ENCODE measurements around the gene PTGR3.

PTGR3 gene

DNA sequence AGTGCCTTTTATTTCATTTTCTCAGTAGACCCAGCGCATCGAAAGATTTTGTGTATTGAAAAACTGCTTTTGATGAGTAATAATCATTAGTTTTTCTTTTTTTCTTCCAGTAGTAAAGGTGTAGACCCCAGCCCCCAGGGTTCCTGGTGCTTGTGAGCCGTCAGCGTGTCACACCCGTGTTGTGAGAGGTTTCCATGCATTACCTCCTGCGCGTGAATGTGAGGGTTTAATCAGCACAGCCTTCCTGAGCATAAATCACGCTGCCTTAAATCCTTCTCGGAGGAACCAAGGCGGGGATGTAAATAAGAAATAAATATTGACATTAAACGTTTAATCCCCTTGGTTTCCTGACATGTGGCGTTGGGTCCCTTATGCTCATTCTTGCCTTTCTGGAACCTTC is 26.0 kb upstream of the PTGR3 start:
- no peak for DNase-seq

DNA sequence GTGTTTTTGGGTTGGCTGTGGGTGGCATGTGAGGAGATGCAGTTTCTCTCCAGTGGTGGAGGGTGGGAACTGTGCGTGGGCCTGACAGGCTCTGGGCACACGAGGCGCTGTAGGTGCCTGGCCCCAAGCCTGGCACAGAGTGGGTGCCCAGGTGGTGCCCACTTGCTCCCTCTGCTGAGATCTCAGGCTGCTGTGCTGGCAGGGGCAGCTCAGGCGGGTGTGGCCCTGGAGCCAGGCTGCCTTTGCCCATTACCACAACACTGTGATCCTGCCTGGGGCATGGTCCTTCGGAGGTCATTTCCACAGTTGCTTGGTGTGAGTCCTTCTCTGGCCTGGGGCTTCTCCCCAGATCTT is 22.1 kb upstream of the PTGR3 start:
- DNase-seq = no peak

DNA sequence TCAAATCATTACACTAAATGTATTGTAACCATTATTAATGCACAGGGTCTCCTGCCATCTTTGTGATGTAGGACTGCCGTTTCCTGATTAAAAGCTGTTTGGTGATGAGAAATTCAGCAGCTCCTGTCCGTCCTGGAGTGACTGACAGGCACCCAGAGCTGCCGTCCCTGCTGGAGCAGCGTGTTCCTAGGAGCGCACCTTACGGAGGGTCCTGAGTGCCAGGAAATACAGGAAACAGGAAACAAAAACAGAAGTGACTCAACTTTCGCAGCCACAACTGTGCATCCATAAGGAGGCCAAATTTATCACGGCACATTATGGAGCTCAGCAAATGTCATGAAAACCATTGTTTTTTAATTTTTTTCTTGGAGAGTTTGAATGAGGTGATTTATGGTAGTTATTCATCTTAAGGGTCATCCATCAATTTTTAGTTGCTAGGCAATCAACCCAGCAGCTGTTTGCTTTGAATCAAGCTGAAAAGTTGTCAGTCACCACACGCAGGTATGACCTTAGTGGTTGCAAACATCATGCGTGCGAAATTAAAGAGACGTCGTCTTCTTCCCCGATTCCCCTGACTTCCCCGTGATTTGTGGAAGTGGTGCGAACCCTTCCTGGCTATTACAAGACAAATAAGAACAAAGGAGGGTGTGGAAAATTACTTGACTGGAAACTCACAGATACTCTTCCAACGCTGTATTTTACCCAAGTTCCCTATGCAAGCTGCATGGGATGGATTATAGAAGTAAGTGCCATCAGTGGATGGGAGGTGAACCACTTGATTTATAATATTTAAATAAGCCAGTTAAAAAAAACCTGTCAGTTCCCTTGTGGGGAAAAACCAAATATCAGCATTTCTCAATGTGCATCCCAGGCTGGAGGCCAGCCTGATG is 21.5 kb upstream of the PTGR3 start:
- no peak for DNase-seq

DNA sequence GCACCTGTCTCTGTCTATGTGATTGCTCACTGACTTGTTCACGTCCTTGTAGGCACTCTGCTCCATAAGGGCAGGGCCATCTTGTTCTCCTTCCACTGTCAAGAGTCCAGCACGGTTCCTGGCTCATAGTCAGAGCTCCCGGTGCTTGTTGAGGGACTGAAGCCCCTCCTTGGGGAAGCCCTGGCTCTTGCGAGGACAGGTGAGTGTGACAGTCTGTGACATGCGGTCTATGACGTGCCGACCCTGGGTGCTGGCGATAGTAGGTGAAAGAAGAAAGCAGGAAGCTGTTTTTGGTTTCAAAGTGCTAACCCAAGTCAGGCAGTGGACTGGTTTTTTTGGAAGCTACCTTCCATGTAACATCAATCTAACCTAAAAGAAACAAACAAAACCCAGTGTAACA is 20.5 kb upstream of the PTGR3 start:
- DNase-seq = no peak

DNA sequence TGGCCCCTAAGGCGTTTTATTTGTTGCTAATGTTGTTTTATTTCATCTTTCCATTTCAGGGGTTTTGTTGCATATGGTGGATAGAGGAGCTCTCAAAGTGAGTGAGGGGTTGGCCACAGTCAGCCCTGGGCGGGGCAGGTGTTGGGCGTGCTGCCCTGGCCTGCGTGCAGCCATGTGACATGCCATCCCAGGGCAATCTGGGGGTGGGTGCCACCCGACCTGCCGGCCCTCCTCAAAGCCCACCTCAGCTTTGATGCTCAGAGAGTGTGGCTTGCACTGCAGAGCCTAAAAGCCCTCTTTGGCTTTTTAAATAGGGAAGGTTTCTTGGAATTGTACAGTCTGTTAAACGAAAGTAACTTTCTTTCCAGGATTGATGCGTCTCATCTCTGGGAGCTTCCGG is 20.0 kb upstream of the PTGR3 start:
- no peak for DNase-seq

DNA sequence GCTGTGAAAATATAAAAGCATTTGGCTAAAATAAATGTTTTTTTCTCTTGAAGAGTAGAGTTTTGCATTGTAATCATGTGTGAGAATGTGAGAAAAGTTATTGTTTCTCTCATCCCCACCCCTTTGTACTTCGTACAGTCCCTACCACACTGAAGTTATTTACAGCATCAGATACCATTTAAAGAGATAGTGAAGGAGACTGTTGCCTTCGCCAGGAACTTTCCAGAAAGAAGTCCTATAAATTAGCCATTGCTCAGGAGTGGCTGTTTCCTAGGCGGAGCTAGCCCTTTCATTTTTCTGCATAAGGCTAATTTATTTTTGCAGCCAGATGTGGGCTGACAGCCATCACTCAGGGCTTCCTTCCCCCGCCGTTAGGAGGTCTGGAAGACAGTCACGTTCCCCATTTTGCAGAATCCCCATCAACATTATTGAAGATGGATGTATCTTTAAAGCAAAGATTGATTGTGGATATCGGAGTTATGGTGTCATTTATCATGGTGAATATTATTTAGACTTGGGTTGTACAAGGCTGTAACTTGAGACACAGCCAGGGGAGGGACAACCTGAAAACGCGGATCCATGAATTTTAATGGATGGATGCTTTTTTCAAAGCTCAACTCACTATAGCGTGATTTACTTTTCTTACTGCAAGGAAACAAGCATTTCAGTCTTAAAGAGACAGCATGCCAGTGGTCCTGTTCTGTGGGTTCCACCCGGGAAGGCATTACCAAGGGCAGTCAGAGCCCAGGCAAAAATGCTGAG is 18.8 kb upstream of the PTGR3 start:
- DNase-seq = no peak

DNA sequence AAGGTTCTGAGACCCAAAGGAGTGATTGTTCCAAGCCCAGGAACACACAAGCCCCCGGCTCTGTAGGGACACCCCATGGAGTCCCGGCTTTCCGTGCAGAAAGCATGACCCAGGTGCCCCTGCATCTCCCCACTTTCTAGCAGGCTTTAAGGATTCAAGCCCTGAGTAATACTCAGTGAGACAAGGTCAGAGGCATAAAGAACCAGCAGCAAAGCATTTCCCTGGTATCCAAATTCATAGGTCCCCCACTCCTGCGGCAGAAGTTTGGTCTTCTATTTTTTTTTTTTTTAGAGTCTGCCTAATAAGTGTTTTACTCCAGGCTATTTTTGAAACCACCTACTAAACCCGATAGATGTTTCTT is 18.0 kb upstream of the PTGR3 start:
- no peak for DNase-seq

DNA sequence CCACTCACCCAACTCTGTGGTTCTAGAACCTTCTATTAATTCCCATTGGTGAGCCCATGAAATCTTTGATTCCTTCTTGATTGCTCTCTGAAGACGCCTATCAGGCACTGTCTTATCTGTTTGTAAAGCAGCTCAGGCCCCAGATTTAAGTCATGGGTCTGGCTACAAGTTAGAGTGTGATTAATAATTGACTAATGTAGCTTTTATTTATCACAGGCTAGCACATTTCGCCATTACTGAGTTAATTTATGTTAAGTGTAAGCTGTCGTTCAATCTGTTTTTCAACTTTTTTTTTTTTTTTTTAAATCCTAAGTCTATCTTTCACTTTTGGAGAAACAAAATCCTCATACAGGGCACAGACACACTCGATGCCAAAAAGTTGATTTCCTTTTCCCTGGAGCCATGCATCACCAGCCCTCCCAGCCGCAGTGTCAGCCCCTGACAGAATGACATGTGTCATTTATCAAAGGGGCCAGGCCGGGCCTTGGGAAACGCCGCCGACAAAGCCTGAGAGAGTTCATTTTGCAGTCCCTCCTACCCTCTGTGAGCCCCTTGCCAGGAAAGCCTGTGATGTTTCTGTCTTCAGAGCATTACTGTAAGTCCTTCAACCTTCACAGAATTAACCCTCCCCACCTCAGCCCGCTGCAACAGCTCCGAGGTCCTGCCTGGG is 17.5 kb upstream of the PTGR3 start:
- DNase-seq = peak; percentile 43

DNA sequence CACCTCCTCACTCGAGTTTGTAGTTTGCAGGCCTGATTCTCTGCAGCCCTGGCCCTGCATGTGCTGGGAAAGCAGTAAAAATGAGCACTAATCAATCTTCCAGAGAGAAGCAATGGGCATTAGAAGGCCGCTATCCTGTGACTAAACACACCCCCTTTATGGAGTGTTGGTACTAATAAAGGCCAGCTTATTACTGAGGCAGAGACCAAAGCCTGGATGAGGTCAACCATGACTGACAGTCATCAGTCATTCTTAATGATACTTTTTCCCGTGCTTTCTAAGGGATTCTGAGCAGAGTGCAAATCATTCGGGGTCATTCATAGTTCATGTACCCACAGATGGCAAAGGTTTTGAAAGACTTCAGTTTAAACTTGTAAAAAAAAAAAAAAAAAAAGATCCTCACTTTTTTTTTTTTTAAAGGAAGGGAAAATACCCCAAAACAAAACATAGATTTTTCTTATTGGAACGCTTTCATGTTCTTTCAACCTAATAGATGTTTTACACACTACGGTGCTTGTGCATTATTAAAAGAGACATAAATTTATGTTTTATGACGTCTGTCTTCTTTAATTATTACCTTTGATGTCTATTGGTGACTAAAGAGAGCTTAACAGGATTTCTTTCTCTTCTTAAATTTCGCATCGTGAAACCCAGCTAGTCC is 14.9 kb upstream of the PTGR3 start:
- DNase-seq = peak; percentile 48

DNA sequence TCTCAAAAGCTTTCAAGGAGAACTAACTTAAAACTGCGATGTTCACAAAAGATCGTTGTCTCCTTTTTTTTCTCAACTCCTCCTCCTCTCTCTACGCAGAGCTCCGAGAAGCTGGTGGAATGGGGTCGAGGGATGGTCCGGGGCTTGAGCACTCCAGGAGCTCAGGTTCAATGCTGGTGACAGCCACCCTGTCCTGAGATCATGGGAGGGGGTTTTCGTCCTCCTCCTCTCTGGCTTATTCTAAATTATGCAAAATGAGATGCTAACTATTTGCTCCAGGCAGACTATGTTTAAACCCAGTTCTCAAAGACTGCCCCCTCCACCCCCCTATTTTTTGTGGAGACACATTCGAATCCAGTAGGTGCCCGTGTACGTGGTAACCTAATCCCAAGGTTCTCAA is 13.5 kb upstream of the PTGR3 start:
- DNase-seq = no peak

DNA sequence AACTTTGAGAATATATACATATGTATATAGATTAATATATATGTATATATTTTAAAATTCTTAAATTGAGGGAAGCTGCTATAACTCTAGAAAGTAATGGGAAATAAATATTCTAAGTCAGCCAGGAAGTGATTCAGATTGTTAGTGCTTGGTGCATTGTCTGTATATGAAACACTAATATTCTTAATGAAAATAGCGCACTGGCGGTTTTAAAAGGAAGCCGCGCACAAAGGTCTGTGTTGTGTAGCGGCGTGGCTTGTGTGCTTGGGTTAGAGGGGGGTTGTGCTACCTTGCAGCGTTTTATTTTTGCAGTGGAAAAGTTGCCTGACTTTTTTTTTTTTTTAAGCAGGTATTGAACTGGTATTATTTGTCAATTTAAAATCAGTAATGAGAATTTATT is 13.0 kb upstream of the PTGR3 start:
- DNase-seq = no peak

DNA sequence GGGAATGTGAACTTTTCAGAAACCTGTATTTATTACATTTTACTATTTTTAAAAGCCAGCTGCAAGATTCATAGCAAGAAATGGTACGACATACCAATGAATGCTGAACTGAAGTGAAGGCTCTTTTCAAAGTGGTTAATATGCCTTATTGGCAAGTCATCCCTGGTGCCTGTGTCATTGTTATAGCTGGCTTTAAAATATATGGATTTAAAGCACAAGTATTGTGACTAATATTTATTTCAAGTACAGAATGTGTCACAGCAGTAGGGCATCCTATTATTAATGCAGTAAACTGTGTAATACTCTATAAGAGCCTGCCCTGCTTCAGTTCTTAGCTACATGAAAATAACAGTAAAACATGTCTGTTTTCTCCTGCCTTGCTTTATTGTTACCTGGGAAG is 12.5 kb upstream of the PTGR3 start:
- no peak for DNase-seq

DNA sequence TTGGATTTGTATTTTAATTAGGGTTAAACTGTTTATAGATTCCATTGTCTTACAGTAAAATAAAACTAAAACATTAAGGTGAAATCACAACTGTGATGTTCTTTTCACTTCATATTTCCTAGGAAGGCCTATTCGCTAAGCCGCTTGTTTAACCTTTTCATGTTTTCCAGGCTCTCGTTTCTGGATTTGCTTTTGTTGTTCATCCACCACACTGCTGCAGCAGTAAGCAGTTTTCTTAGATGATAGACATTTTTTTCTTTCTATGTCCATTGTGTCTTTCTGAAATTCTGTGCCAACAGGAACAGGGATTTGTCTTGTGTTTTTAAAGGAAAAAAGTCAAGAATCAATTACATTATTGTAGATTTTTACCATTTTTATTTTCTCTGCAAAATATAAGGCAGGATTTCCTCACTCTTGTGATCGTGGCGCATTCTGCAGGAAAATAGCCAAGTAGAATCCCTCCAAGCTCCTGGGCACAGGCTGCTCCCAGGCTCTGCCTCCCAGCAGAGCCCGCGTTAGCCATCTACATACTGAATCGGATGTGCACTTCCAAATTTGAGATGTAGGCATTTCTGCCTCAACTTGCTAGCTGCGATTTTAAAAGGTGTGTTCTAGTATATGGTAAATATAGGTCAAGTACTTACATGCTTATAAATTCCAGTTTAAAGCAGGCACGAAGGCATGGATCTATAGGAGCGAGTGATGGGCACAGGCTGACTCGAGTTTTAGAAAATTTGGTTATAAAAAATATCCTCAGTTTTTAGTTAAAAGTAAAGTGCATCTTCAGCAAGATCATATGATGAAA is 11.8 kb upstream of the PTGR3 start:
- DNase-seq = no peak

DNA sequence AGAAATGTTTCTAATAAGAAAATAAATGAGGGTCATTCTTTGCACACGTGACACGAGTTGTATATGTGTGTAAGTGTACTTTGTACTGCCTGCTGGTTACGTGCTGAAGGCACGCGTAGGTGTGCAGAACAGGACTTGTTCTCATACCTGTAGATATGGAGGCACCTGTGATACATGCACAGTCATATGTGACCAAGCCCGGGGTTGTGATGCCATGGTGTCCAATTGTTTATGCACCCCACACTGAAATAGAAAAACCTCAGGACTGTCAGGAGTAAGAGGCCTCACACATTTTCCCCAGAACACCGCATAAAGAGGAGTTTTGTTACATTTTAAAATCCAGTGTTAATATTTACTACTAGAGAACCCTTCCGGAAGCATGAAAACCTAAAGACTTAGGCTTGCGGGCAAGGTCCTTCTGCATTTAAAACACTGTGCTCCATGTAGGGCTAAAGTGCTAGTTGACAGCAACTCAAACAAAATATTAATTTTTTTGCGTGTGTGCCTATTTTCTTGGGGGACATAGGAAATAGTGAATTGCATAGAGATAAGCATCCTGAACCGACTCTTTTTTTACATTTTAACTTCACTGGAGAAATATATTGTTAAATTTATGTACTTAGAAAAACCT is 10.9 kb upstream of the PTGR3 start:
- no peak for DNase-seq

DNA sequence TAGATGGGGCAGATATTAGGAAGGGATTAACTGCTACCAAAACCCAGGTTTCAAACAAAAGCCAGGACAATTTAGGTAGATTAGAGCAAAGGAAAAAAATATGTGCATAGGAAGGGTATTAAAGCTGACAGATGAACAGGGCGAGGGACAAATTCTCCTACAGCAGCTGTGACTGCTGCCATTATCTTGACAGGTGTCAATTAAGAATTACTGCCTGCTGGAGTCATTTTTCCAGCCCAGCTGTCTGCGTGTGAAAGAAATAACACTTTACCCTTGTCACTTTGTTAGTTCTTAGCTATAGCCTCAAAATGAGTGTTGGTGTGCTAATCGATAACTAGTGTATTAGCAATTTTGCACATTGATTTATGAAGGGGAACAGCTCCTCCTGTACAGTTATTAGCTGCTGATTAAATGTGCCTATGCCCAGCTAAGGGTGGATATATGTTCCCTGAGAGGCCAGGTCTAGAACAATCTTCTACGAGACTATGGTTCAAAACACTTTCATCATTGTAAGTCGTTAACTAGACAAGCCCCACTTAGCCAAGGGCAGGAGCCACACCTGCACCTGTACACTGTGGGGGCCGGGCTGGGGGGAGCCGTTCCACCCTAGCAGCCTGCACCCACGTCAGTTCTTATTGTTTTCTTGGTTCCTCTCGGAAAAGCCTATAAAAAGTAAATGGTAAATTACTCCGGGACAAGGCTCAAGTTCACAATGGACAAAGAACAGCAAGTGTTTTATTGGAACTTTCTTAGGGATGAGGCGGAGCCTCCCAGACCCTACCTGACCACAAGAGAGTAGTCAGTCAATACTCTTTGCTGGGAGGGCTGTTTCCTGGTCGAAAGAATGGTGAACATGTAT is 9.4 kb upstream of the PTGR3 start:
- no peak for DNase-seq

DNA sequence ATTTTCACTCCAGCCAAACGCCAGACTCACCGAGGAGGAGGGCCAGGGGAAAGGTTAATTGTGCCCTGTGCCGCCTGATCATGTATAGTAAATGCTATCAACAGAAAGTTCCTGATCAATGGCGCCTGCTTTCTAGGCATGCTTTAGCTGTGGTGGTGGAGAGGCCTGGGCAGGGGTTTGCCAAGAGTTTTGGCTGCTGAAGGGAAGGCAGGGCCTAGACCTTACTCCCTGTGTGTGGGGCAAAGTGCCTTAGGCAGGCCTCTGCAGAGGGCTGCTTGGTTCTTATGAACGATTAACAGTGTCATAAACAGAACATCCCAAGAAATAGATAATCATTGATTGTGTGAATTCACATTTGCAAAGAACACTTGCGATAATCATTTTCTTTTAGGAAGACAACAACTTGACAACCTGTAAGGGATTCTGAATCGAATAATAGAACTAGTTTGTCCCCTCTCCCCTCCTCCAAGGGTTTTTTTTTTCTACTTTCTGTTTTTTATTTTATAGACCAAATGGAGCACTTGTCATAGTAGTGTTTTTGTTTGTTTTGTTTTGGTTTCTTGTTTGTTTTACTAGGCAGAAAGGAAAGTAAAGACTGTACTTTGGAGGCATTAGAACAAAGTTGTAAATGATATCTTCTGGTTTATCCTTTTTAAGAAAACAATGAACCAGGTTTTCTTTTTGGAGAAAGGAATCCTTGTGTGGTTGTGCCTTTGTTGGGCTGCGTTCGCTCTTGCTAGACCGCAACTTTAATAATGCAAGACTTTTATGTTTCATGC is 8.2 kb upstream of the PTGR3 start:
- no peak for DNase-seq

DNA sequence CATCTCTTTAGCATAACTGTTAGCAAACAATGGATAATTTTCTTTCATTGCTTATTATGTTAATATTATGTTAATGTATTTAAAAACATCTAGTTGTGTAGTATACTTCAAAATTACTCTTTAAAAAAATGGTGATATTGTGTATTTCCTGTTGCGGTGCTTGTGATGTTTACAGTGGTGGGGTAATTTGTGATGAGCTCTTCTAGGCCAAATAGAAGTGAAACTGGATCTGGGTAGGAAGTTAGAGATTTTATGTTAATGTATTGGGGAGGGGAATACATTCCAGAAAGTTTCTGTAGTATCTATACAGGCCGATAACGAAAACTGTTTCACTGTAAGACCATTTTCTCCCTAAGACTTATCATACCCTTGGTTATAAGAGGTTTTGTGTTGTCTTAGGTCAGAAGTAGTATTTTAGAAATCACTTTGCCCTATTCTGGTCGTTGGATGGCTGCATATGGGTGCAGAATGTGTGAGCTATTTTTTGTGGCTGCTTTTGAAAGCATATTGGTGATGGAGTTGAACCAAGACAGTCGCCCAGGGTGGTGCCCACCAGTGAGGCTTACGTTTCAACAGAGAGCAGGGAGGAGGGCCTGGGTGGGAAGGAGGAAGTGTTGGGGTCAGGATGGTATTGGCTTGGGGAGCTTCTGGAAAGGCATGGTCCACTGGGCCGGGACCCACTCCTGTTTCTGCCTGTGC is 7.4 kb upstream of the PTGR3 start:
- peak; percentile 55 for DNase-seq

DNA sequence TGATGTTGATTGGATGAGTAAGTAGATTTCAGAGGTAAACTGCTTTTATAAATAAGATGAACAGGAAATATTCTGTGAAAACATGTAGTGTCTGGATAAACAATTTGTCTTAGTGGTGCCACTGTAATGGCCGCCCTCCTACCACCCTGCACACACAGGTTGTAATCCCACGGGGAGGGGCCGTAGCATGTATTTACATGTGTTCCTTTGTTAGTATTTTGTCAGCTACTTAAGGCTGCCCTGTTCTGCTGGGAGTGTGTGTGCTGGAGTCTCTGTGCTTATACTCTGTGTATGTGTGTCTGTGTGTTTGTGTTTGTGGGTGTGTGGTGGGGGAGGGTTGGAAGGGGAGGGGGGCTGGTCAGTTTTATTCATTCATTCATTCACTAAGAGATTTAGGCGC is 6.7 kb upstream of the PTGR3 start:
- DNase-seq = no peak

DNA sequence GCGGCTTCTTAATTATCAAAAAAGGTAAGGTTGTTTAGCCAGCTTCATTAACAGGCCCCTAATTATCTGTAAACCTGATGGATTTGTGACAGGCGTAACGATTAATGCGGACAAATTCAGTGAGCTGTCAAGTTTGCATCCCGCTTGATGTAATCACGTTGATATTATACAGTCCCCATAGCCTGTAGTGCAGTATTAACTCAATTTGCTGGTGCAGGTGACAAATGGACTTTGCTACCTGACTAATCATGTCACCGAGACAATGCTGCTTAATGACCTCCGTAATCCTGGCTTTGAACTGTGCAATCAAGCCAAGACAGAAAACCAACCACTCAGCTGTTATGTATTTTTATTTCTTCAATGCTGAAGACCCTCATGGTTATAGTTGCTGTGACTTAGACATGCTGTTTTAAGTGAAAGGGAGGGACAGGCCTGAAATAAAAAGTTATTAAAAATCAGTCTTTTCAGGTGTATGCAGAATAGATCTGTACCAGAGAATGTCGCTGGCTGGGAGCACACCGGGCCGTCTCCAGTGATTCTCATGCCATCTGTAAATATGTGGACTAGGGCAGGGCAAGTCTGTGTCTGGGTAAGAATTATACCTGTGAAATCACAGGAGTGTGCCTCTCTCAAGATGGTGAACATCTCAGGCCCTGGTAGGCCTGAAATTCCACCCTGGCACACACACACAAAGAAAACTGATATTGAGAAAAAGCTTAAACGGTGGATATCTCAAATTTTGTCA is 6.0 kb upstream of the PTGR3 start:
- no peak for DNase-seq
